SK-N-MC (cell line): ENCODE results near the gene SLCO4A1.

Experiments used
- EZH2 ChIP-seq: fragments of 200-600 bp; sonication (generic); IDR thresholded peaks from one replicate; pipeline ENCODE4 v1.6.1; 2017; ENCODE audit warnings: antibody characterized with exemption
- FOXP2 ChIP-seq: optimal IDR thresholded peaks from 2 replicates; pipeline ENCODE3; 2011; ENCODE audit warnings: mild to moderate bottlenecking, moderate library complexity; ENCODE audit not compliant: insufficient read depth; ENCODE audit errors: extremely low read length, control extremely low read depth
- POLR2AphosphoS5 ChIP-seq: IDR thresholded peaks from 2 replicates; pipeline ENCODE4 v1.6.1; 2012; ENCODE audit warnings: mild to moderate bottlenecking, low read depth, low read length, borderline replicate concordance

- TF ChIP-seq POLR2AphosphoS5 (no peak), EZH2 (no peak), FOXP2 (no peak)
Observed at GRCh38 chr20:62699741-62700140, 57.4 kb downstream of the SLCO4A1 start.
